IMR-90 (cell line): Measurements from ENCODE around the gene CARD10. TPM values are rescaled to one million over a fixed set of nuclear protein-coding genes. Genes with fewer than 3 reads are reported as not detected.

Source experiments
- ATAC-seq: fragments of 200-7000 bp; cut with Tn5 transposase; 2 replicates; pipeline ENCODE4 v1.9.1; 2020; ENCODE audit warnings: low read depth, mild to moderate bottlenecking, moderate library complexity
- BruUV-seq: library from RNA; stranded (reverse); fragments of 400-500 nt; replicated peaks from 2 replicates; lab custom pipeline; 2021; lab: Mats Ljungman, UMichigan
- CTCF ChIA-PET: fragments of 300-600 bp; formaldehyde crosslinking; extraction: SDS; loops from one replicate; lab custom pipeline; 2021; ENCODE audit warnings: antibody characterized with exemption; lab: Yijun Ruan, JAX
- POLR2A ChIA-PET: fragments of 300-600 bp; sonication (Branson Sonifier 250); formaldehyde crosslinking; loops from one replicate; lab custom pipeline; 2022; ENCODE audit warnings: antibody characterized with exemption; ENCODE audit not compliant: unreplicated experiment; lab: Charles Lee
- DNase-seq: peaks from one replicate; pipeline ENCODE4 v3.0.0; 2013
- H2AFZ ChIP-seq: replicated peaks from 2 replicates; pipeline ENCODE3; 2013; ENCODE audit warnings: low read length, mild to moderate bottlenecking; ENCODE audit not compliant: poor library complexity
- H2AK5ac ChIP-seq: 2 replicates; pipeline ENCODE4 v1.6.1; 2013; ENCODE audit warnings: low read depth, low read length, inconsistent platforms
- H2AK9ac ChIP-seq: replicated peaks from 2 replicates; pipeline ENCODE3; 2013; ENCODE audit warnings: mild to moderate bottlenecking, low read depth, low read length, moderate library complexity; ENCODE audit not compliant: poor library complexity
- H2BK120ac ChIP-seq: 2 replicates; pipeline ENCODE4 v1.6.1; 2013; ENCODE audit warnings: low read depth, low read length, inconsistent platforms
- H2BK15ac ChIP-seq: 3 replicates; pipeline ENCODE4 v1.6.1; 2013; ENCODE audit warnings: low read depth, low read length, inconsistent platforms
- H2BK20ac ChIP-seq: 2 replicates; pipeline ENCODE4 v1.6.1; 2013; ENCODE audit warnings: low read depth, mild to moderate bottlenecking, inconsistent platforms, low read length, moderate library complexity
- H2BK5ac ChIP-seq: 2 replicates; pipeline ENCODE4 v1.6.1; 2013; ENCODE audit warnings: mild to moderate bottlenecking, low read depth, low read length, inconsistent platforms; ENCODE audit not compliant: poor library complexity, severe bottlenecking
- H3K14ac ChIP-seq: replicated peaks from 2 replicates; pipeline ENCODE4 v1.6.1; 2013; ENCODE audit warnings: low read depth, low read length, inconsistent platforms
- H3K18ac ChIP-seq: 2 replicates; pipeline ENCODE4 v1.6.1; 2013; ENCODE audit warnings: low read depth, low read length, control low read depth
- H3K23ac ChIP-seq: 2 replicates; pipeline ENCODE4 v1.6.1; 2013; ENCODE audit warnings: low read depth, low read length, inconsistent platforms
- H3K27ac ChIP-seq: 2 replicates; pipeline ENCODE4 v1.5.1; 2013; ENCODE audit warnings: mild to moderate bottlenecking, control low read depth, low read length; ENCODE audit not compliant: insufficient read depth
- H3K27me3 ChIP-seq: 2 replicates; pipeline ENCODE4 v1.6.1; 2013; ENCODE audit warnings: low read length; ENCODE audit not compliant: control insufficient read depth, insufficient read depth
- H3K36me3 ChIP-seq: 2 replicates; pipeline ENCODE4 v1.6.1; 2013; ENCODE audit warnings: low read length, mixed read lengths; ENCODE audit not compliant: control insufficient read depth, insufficient read depth
- H3K4ac ChIP-seq: 2 replicates; pipeline ENCODE4 v1.6.1; 2013; ENCODE audit warnings: low read depth, low read length, inconsistent platforms
- H3K4me1 ChIP-seq: 2 replicates; pipeline ENCODE4 v1.6.1; 2013; ENCODE audit warnings: low read length, mixed read lengths; ENCODE audit not compliant: control insufficient read depth, insufficient read depth
- H3K4me2 ChIP-seq: 2 replicates; pipeline ENCODE4 v1.6.1; 2013; ENCODE audit warnings: low read depth, mild to moderate bottlenecking, control low read depth, low read length, moderate library complexity
- H3K4me3 ChIP-seq: 2 replicates; pipeline ENCODE4 v1.5.1; 2013; ENCODE audit warnings: low read depth, mild to moderate bottlenecking, control low read depth, low read length, moderate library complexity; ENCODE audit not compliant: insufficient read depth
- H3K56ac ChIP-seq: 2 replicates; pipeline ENCODE4 v1.6.1; 2013; ENCODE audit warnings: low read length, inconsistent platforms; ENCODE audit not compliant: insufficient read depth; ENCODE audit errors: extremely low read depth
- H3K79me1 ChIP-seq, 2 experiments: 2 replicates each; pipeline ENCODE4 v1.6.1; 2013; ENCODE audit warnings: low read length in 2 of 2, inconsistent platforms in 1 of 2, low read depth in 1 of 2
- H3K9ac ChIP-seq: 2 replicates; pipeline ENCODE4 v1.6.1; 2013; ENCODE audit warnings: low read depth, low read length, control low read depth
- H3K9me1 ChIP-seq: 2 replicates; pipeline ENCODE4 v1.6.1; 2013; ENCODE audit warnings: low read length, inconsistent platforms; ENCODE audit not compliant: insufficient read depth
- H3K9me3 ChIP-seq: 2 replicates; pipeline ENCODE4 v1.6.1; 2013; ENCODE audit warnings: low read length; ENCODE audit not compliant: control insufficient read depth, insufficient read depth
- H4K20me1 ChIP-seq: 2 replicates; pipeline ENCODE4 v1.6.1; 2013; ENCODE audit warnings: low read length, inconsistent platforms; ENCODE audit not compliant: insufficient read depth
- H4K5ac ChIP-seq: 2 replicates; pipeline ENCODE4 v1.6.1; 2013; ENCODE audit warnings: mild to moderate bottlenecking, low read depth, low read length, control low read depth
- H4K8ac ChIP-seq, 2 experiments: 2 replicates each; pipeline ENCODE4 v1.6.1; 2013; ENCODE audit warnings: low read depth in 2 of 2, low read length in 2 of 2, control low read depth in 1 of 2, inconsistent platforms in 1 of 2
- H4K91ac ChIP-seq: 2 replicates; pipeline ENCODE4 v1.6.1; 2013; ENCODE audit warnings: low read depth, low read length, inconsistent platforms; ENCODE audit not compliant: insufficient read depth
- BHLHE40 ChIP-seq: fragments of 150-350 bp; IDR thresholded peaks from 2 replicates; pipeline ENCODE4 v1.6.1; 2016; ENCODE audit warnings: mild to moderate bottlenecking, low read depth, low read length
- CHD1 ChIP-seq: IDR thresholded peaks from 2 replicates; pipeline ENCODE4 v1.6.1; 2012; ENCODE audit warnings: low read depth, low read length, improper control_type of control experiment
- ELK1 ChIP-seq: fragments of 150-350 bp; IDR thresholded peaks from 2 replicates; pipeline ENCODE4 v1.6.1; 2016; ENCODE audit warnings: low read depth, mild to moderate bottlenecking, low read length, moderate library complexity, borderline replicate concordance
- FOS ChIP-seq: fragments of 150-350 bp; IDR thresholded peaks from 2 replicates; pipeline ENCODE4 v1.6.1; 2016; ENCODE audit warnings: low read depth, low read length
- MAFK ChIP-seq: IDR thresholded peaks from 2 replicates; pipeline ENCODE4 v1.6.1; 2012; ENCODE audit warnings: low read depth, low read length, improper control_type of control experiment
- MAZ ChIP-seq: IDR thresholded peaks from 2 replicates; pipeline ENCODE4 v1.6.1; 2012; ENCODE audit warnings: low read depth, mild to moderate bottlenecking, low read length, improper control_type of control experiment, moderate library complexity, borderline replicate concordance
- MXI1 ChIP-seq: IDR thresholded peaks from 2 replicates; pipeline ENCODE4 v1.6.1; 2012; ENCODE audit warnings: low read depth, mild to moderate bottlenecking, low read length, moderate library complexity, borderline replicate concordance
- NFE2L2 ChIP-seq: fragments of 150-350 bp; IDR thresholded peaks from 2 replicates; pipeline ENCODE4 v1.6.1; 2016; ENCODE audit warnings: low read depth, mild to moderate bottlenecking, low read length
- POLR2A ChIP-seq: IDR thresholded peaks from 2 replicates; pipeline ENCODE4 v1.6.1; 2012; ENCODE audit warnings: mild to moderate bottlenecking, low read depth, low read length
- RAD21 ChIP-seq: IDR thresholded peaks from 2 replicates; pipeline ENCODE4 v1.6.1; 2012; ENCODE audit warnings: low read length, improper control_type of control experiment
- RCOR1 ChIP-seq: IDR thresholded peaks from 2 replicates; pipeline ENCODE4 v1.6.1; 2012; ENCODE audit warnings: mild to moderate bottlenecking, low read length, improper control_type of control experiment; ENCODE audit not compliant: insufficient replicate concordance
- RFX5 ChIP-seq: IDR thresholded peaks from 2 replicates; pipeline ENCODE4 v1.8.0; 2012; ENCODE audit warnings: low read depth, mild to moderate bottlenecking, low read length, moderate library complexity
- SMC3 ChIP-seq: fragments of 150-350 bp; IDR thresholded peaks from 2 replicates; pipeline ENCODE4 v1.6.1; 2016; ENCODE audit warnings: low read depth, mild to moderate bottlenecking, antibody characterized with exemption, low read length, moderate library complexity
- WGBS, 2 experiments: methylation state at CpG; one replicate each; pipeline versions ENCODE4 v1.1.5 to v1.1.7; 2013; ENCODE audit warnings: missing lambda C conversion rate in 2 of 2; ENCODE audit not compliant: insufficient read length in 1 of 2; ENCODE audit errors: extremely low coverage in 2 of 2; 5-methylcytosine and 5-hydroxymethylcytosine counted together
- dilution Hi-C: fragments of 300-500 bp; cut with HindIII; formaldehyde crosslinking; loops from one replicate; pipeline ENCODE4 v1.14.3; 2018; ENCODE audit warnings: low sequenced_read_pairs; ENCODE audit not compliant: unreplicated experiment
- in situ Hi-C: fragments of 300-500 bp; cut with MboI; formaldehyde crosslinking; loops from 3 replicates; pipeline ENCODE4 v1.14.3; 2019; ENCODE audit warnings: low sequenced_read_pairs, inconsistent platforms, mixed read lengths
- intact Hi-C: fragments of 100-400 bp; cut with micrococcal nuclease; formaldehyde crosslinking; loops from 2 replicates; pipeline ENCODE4 v1.10.0; 2022
- polyA plus RNA-seq, 3 experiments: library from polyadenylated mRNA; depleted of rRNA; stranded (reverse); fragments of >200 nt; gene quantifications; 2 replicates each; pipeline ENCODE4 v1.2.3, GENCODE V29; 2012; ENCODE audit warnings: low replicate concordance in 1 of 3
- total RNA-seq: library from RNA; depleted of rRNA; stranded (reverse); fragments of >200 nt; gene quantifications from 2 replicates; pipeline ENCODE4 v1.2.3, GENCODE V29; 2012
- TF ChIP-seq, protein P1 (sequence below): fragments of 150-350 bp; IDR thresholded peaks from 2 replicates; pipeline ENCODE4 v1.6.1; 2017; ENCODE audit warnings: mild to moderate bottlenecking, antibody characterized with exemption, low read length, low read depth
- TF ChIP-seq, protein P2 (sequence below): conservative IDR thresholded peaks from 2 replicates; pipeline ENCODE4 v1.5.1; 2012; ENCODE audit warnings: mild to moderate bottlenecking, low read depth, low read length, improper control_type of control experiment

The CARD10 gene
- total and polyA plus RNA-seq, 2 of the 4 experiments (the other 2 are of a cell fraction), result 6.1 to 18.4 TPM

DNA sequence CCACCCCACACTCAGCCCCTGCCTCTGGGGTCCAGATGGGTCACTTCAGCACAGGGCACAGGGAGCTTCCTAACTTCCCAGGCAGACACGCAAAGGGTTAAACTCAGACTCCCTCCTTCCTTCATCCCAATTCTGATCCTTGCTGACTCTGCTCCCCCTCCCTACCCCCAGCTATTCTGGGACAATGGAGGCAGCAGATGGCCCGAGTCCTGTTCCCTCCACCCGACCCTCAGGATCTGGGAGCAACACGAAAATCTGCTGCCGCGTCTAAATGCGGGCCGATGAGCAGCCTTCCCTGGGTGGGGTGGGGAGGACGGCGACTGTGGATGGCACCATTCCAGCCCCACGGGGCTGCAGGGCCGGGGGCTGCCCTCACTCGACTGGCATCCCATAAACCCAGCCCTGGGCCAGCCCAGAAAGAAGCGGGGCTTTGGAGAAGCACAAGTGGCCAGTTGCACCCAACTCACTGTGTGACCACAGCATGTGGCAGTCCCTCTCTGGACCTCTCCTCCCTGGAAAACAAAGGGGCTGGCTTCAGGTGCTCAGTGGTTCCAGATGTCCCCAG, 51.7 kb downstream of the CARD10 start:
- H2BK120ac ChIP-seq, result no peak overlapping the region
- H2BK20ac ChIP-seq, result no peak overlapping the region
- ChIA-PET CTCF (no interaction called here), POLR2A (no interaction called here)
- H3K79me1 ChIP-seq, result no peaks in the 10 kb centered on the region
- peaks cover 59% of the 10 kb centered on the region for H3K27me3 ChIP-seq
- no peak overlapping the region for H3K9ac ChIP-seq
- TF ChIP-seq RFX5 (no peak), RAD21 (no peak), BHLHE40 (no peak), SMC3 (no peak), NFE2L2 (no peak), MAZ (no peak), MAFK (no peak), POLR2A (no peak), MXI1 (no peak), CHD1 (no peak), FOS (no peak), ELK1 (no peak), RCOR1 (no peak)
- TF ChIP-seq, protein P1, sequence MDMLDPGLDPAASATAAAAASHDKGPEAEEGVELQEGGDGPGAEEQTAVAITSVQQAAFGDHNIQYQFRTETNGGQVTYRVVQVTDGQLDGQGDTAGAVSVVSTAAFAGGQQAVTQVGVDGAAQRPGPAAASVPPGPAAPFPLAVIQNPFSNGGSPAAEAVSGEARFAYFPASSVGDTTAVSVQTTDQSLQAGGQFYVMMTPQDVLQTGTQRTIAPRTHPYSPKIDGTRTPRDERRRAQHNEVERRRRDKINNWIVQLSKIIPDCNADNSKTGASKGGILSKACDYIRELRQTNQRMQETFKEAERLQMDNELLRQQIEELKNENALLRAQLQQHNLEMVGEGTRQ, result no peak
- TF ChIP-seq, protein P2, sequence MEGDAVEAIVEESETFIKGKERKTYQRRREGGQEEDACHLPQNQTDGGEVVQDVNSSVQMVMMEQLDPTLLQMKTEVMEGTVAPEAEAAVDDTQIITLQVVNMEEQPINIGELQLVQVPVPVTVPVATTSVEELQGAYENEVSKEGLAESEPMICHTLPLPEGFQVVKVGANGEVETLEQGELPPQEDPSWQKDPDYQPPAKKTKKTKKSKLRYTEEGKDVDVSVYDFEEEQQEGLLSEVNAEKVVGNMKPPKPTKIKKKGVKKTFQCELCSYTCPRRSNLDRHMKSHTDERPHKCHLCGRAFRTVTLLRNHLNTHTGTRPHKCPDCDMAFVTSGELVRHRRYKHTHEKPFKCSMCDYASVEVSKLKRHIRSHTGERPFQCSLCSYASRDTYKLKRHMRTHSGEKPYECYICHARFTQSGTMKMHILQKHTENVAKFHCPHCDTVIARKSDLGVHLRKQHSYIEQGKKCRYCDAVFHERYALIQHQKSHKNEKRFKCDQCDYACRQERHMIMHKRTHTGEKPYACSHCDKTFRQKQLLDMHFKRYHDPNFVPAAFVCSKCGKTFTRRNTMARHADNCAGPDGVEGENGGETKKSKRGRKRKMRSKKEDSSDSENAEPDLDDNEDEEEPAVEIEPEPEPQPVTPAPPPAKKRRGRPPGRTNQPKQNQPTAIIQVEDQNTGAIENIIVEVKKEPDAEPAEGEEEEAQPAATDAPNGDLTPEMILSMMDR, result no peak
- H2AFZ ChIP-seq, result no peak overlapping the region
- intact Hi-C loops (no loop called here), dilution Hi-C loops (no loop called here), in situ Hi-C loops (loop anchor here (10.0 kb wide), 1 partner anchor 293 kb away; no protein-coding TSS in a partner anchor)
- H3K27ac ChIP-seq, result no peak overlapping the region
- BruUV-seq, result no TSS peak
- H3K56ac ChIP-seq, result no peak overlapping the region
- no peak overlapping the region for H2BK5ac ChIP-seq
- H3K9me1 ChIP-seq, result no peaks in the 10 kb centered on the region
- no peak overlapping the region for H4K8ac ChIP-seq
- no CpG with 5 or more reads among the region's 14 CpGs for WGBS, 2 experiments
- no peak overlapping the region for H3K4me3 ChIP-seq
- H3K23ac ChIP-seq, result no peak overlapping the region
- H4K20me1 ChIP-seq, result no peaks in the 10 kb centered on the region; the same call in 1 of the 2 replicates
- H3K4me1 ChIP-seq, result no peaks in the 10 kb centered on the region
- no peak overlapping the region for H3K4me2 ChIP-seq
- H3K4ac ChIP-seq, result no peak overlapping the region
- no peak overlapping the region for H4K91ac ChIP-seq
- no peak overlapping the region for H2BK15ac ChIP-seq
- no peak overlapping the region for H3K14ac ChIP-seq
- H2AK5ac ChIP-seq, result no peak overlapping the region
- H2AK9ac ChIP-seq, result no peak overlapping the region
- DNase-seq (no peak), ATAC-seq (no peak)
- no peak overlapping the region for H4K5ac ChIP-seq
- no peaks in the 10 kb centered on the region for H3K36me3 ChIP-seq
- no peaks in the 10 kb centered on the region for H3K9me3 ChIP-seq
- H3K18ac ChIP-seq, result no peak overlapping the region
